ES-I3 (cell line): Measurements from ENCODE around the gene RGMA.

Experiments
- H3K36me3 ChIP-seq: 2 replicates; pipeline ENCODE4 v1.6.1; 2013; ENCODE audit warnings: mild to moderate bottlenecking, low read length, control low read depth, moderate library complexity; ENCODE audit not compliant: insufficient read depth
- H3K4me1 ChIP-seq: 2 replicates; pipeline ENCODE4 v1.6.1; 2013; ENCODE audit warnings: mild to moderate bottlenecking, control low read depth, low read length; ENCODE audit not compliant: insufficient read depth
- H3K9ac ChIP-seq: 2 replicates; pipeline ENCODE4 v1.6.1; 2013; ENCODE audit warnings: low read depth, mild to moderate bottlenecking, low read length, moderate library complexity
- H3K9me3 ChIP-seq: 2 replicates; pipeline ENCODE4 v1.6.1; 2013; ENCODE audit warnings: mild to moderate bottlenecking, low read length, moderate library complexity; ENCODE audit not compliant: control insufficient read depth, insufficient read depth

RGMA gene

DNA sequence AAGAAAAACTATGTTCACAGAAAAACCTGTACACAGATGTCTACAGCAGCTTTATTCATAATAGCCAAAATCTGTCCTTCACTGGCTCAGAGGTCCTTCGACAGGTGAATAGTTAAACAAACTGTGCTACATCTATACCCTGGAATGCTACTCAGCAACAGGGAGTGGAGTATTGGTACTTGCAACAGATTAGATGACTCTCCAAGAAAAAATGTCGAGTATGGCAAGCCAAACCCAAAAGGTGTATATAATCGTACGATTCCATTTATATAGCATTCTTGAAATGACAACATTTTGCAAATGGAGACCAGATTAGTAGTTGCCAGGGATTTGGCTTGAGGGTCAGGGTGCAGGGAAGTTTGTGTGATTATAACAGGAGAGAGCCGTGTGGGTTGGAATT lies 22.4 kb upstream of the RGMA start:
- H3K36me3 ChIP-seq, result no peaks in the 10 kb centered on the region
- no peaks in the 10 kb centered on the region for H3K4me1 ChIP-seq
- H3K9me3 ChIP-seq, result no peaks in the 10 kb centered on the region
- no peak overlapping the region for H3K9ac ChIP-seq

DNA sequence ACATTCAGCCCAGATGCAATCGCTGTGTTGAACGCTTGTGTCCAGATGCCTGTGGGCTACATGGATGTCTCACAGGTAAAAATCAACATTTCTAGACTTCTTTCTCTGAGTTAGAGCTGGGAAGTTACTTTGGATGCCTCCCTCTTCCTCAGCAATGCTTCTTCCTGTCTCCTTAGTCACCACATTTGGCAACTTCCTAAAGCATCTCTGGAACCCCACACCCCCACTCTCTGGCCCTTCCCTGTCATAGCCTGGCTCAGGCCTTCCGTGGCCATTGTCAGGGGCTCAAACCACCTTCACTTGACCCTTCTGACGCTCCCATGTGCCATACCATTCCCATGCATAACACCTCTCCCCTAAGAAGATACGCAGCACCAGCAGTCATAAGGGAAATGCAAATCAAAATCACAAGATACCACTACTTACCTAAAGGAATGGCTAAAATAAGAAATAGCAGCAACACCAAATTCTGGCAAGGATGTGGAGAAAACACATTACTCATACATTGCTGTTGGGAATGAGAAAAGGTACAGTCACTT lies 21.6 kb upstream of the RGMA start:
- Histone ChIP-seq H3K9me3 (no peaks in the 10 kb centered on the region), H3K9ac (no peak overlapping the region), H3K36me3 (no peaks in the 10 kb centered on the region), H3K4me1 (peaks cover 4% of the 10 kb centered on the region; the same call in 1 of the 2 replicates)

DNA sequence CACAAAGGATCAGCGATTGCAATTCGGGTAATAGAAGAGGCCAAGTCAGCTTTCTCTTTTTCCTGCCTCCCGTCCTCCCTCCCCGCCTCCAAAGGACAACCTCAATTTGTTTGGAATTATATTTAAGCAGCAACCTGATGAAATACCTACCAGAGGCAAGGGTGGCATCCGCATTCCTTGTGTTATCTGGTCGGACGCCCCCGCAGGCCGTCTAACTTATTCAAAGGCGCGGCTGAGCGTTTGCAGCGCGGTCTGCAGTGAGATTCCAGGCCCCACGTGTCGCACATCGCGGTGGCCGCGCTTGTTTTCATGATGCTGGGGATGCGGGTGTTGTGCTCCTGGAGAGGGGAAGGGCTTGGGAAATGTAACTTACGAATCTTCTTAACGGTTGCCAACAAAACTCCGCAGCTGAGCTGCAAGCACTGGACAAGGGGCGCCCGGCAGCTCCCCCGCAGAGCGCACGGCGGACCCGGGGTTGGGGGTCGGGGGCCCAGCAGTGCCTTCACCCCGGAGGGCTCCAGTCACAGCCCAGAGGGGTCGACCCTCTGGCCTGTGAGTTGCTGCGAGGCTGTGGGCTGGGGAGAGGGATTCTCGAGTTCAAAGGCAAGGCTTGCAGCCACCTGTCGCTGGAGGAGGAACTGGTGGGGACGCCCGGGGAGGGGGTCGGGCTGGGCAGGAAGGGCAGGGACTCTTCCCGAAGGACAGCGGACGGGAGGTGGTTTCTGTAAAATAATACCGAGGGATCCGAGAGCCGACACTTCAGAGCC lies 20.5 kb upstream of the RGMA start:
- H3K9me3 ChIP-seq, result no peaks in the 10 kb centered on the region
- peaks cover 10% of the 10 kb centered on the region; the same call in 1 of the 2 replicates for H3K4me1 ChIP-seq
- H3K36me3 ChIP-seq, result no peaks in the 10 kb centered on the region
- H3K9ac ChIP-seq, result peak overlapping the region; percentile 13; the same call in 1 of the 2 replicates

DNA sequence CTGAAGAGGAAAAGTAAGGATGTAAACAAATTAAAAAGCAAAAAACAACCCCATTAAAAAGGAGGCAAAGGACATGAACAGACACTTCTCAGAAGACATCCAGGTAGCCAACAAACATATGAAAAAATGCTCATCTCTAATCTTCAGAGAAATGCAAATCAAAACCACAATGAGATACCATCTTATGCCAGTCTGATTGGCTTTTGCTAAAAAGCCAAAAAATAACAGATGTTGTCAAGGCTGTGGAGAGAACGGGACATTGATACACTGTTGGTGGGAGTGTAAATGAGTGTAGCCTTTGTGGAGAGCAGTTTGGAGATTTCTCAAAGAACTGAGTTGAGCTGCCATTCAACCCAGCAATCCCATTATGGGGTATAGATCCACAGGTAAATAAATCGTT lies 18.6 kb upstream of the RGMA start:
- H3K9me3 ChIP-seq, result no peaks in the 10 kb centered on the region
- H3K4me1 ChIP-seq, result peaks cover 10% of the 10 kb centered on the region; the same call in 1 of the 2 replicates
- H3K36me3 ChIP-seq, result no peaks in the 10 kb centered on the region
- no peak overlapping the region for H3K9ac ChIP-seq

DNA sequence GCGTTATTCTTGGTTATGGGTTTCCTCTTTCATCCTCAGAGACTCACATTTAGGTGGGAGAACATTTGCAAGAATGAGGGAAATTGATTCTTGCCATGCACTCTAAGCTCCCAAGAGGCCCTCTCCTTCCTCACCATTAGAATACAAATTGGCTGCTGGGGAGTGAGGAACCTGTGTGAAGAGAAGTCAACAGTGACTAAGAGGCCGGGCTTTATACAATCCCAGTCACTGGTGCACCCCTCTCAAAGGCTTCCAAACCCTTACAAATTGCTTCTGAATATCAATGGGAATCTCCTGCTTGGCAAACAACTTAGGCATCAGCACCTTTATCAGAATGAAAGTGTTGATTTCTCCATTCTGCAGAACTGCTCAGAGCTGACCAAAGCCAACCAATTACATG lies 16.5 kb upstream of the RGMA start:
- Histone ChIP-seq H3K4me1 (peaks cover 10% of the 10 kb centered on the region; the same call in 1 of the 2 replicates), H3K9me3 (no peaks in the 10 kb centered on the region)

DNA sequence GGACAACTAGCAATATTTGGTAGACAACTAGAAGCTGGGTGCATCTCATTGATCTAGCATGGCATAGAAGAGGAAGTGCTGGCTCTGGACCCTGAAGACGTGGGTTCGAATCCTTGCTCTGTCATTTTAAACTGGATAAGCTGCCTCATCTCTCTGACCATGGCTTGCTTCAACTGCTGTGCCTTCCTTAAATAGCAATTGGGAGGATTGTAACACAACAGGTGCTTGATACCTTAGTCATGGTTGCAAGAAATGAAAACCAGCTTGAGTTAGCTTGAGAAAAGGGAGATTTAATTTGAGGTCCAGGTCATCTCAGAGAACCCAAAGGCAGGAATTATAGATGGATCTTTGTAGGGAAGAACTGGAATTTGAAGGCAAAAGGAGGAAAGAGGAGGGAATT lies 14.8 kb upstream of the RGMA start:
- no peaks in the 10 kb centered on the region for H3K36me3 ChIP-seq
- no peaks in the 10 kb centered on the region for H3K9me3 ChIP-seq
- H3K4me1 ChIP-seq, result peaks cover 10% of the 10 kb centered on the region; the same call in 1 of the 2 replicates
- H3K9ac ChIP-seq, result no peak overlapping the region

More for the DNA sequence above, 16.5 kb upstream of the RGMA start:
- no peaks in the 10 kb centered on the region for H3K36me3 ChIP-seq
- H3K9ac ChIP-seq, result no peak overlapping the region

DNA sequence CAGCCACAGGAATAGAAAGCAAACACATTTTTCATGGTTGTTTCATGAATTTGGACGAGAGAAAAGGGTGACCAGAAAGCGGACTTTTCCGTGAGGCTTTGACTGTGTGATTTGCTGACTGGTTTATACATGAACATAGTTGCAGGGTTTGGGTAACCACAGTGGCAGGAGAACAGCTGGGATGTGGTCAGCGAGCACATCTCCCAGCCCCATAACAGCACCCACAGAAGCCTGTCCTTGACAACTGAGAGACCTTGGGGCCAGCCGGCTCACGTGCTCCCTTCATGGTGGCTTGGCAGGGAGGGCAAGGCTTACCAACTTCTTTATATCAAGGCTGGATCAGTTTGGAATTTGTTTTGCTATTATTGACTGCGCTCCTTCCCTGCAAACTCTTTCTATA lies 13.2 kb upstream of the RGMA start:
- Histone ChIP-seq H3K9ac (no peak overlapping the region), H3K4me1 (peaks cover 10% of the 10 kb centered on the region; the same call in 1 of the 2 replicates), H3K36me3 (no peaks in the 10 kb centered on the region), H3K9me3 (no peaks in the 10 kb centered on the region)

DNA sequence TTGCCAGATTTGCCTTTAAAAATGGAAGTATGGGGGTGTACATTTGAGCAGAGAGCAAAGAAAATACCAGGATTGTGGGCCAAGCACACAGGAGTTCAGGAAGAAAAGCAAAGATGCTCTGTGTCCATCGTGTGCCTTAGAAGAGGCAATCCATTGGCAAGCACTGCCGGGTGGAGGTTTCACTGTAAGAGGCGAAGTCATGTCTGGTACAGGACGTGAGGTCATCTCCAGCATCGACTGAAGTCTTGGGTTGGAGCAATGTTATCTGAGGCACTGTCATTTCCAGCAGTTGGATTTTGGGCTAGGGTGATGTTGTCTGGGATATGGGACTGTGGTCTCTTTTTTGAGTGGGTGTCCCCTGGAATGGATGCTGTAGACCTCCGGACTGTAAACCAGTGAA lies 4.8 kb upstream of the RGMA start:
- Histone ChIP-seq H3K9me3 (no peaks in the 10 kb centered on the region), H3K36me3 (no peaks in the 10 kb centered on the region), H3K4me1 (0 out of 2 replicates have a peak, but pooled peaks cover 4% of the 10 kb centered on the region), H3K9ac (no peak overlapping the region)

DNA sequence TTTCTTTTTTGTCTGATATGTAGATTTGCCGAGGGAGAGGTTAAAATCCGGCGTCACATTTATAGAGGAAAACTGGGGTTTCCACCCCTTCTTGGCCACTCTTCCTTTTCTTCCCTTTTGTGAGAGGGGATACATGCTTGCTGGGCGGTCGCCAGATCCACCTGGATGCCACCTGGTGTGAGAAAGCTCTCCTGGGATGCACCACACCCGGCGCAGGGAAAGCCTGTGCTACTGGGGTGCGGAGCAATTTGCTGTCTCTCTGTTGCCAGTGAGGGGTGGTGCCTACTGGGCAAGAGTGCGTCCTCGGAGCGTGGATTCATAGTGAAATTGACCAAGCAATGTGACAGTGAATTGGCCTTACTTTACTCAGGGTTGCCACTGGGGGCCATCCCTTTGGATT lies 2.5 kb upstream of the RGMA start:
- no peaks in the 10 kb centered on the region for H3K36me3 ChIP-seq

DNA sequence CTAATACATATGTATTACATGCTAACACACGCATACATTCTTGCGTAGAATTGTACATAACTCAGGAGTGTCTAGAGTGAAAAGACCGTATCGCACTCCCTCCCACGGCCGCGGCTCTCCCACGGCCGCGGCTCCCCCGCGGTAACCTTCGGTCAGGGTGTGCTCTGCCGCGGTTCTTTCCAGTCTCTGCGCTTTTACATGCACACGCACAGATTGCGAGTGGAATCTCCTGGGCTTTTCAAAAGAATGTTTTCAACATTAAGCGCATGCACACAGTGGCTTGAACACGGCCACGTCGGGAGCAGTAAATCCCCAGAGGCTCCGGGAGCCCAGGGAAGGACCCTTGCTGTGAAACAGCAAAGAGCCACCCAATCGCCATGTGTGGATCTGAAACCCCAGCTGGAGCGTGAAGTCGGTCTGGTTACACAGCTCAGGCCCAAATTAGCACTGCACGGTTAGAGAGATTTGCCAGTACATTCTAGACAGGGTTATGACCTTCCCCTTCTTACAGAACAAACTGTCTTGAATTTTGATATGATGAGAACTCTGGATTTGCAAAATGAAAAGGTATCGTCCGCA lies 805 bp upstream of the RGMA start:
- Histone ChIP-seq H3K9ac (peak overlapping the region; percentile 55; the same call in 1 of the 2 replicates), H3K4me1 (peaks cover 7% of the 10 kb centered on the region; the same call in 1 of the 2 replicates), H3K36me3 (no peaks in the 10 kb centered on the region), H3K9me3 (no peaks in the 10 kb centered on the region)

More for the DNA sequence above, 2.5 kb upstream of the RGMA start:
- Histone ChIP-seq H3K9ac (no peak overlapping the region), H3K4me1 (peaks cover 7% of the 10 kb centered on the region; the same call in 1 of the 2 replicates), H3K9me3 (no peaks in the 10 kb centered on the region)

DNA sequence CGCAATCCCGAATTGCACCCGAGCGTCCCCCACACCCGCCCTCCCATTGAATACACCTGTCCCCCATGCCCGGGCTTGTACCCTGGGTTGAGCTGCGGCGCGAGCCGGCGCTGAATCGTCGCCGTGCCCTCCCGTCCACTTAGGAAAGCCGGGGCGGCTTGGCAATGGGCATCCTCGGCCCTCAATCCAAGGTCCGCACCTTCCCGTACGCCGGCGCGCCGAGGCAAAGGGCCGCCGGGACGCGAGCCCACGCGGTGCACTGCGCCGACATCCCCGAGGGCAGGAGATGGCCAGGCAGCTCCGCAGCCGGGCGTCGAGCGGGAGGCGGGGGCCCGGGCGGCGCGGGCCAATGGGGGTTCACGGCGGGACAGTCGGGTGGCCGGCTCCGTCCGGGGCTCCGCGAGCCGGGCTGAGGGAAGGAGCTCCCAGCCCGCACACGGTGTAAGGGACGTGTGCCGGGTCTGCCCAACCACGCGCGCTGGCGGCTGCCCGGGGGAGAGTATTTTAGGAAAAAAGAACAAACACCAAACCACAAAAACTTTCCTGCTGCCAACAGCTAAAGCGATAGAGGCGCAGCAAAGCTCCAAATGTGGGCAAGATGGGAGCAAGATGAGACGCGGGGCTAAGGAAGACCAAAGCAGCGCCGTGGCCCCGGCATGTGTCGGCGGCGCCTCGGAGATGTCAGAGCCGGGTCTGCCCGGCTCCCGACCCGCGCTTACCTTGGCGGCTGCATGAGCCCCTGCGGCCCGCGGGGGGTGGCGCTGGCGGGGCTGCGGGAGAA lies 621 bp downstream of the RGMA start:
- Histone ChIP-seq H3K9ac (peak overlapping the region; percentile 82), H3K4me1 (peaks cover 7% of the 10 kb centered on the region; the same call in 1 of the 2 replicates), H3K36me3 (no peaks in the 10 kb centered on the region), H3K9me3 (no peaks in the 10 kb centered on the region)

DNA sequence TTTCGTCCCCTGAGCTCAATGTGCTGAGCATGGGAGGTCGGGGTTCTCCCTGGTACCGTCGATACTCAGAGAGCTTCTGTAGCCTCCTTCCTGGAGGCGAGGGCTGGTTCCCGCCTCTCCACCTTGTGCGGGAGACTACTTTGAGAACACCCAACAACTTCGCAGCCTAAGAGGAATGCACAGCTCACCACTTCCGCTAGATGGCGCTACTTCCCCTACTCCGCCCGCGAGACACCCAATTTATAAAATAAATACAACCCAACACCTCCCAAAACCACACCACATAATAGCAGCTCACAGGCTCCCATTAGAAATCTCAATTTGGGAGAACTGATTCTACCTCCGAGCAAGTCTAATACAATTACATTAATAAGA lies 1.2 kb downstream of the RGMA start:
- H3K4me1 ChIP-seq, result peaks cover 7% of the 10 kb centered on the region; the same call in 1 of the 2 replicates
- no peaks in the 10 kb centered on the region for H3K9me3 ChIP-seq
- no peaks in the 10 kb centered on the region for H3K36me3 ChIP-seq
- H3K9ac ChIP-seq, result peak overlapping the region; percentile 82; the same call in 1 of the 2 replicates

DNA sequence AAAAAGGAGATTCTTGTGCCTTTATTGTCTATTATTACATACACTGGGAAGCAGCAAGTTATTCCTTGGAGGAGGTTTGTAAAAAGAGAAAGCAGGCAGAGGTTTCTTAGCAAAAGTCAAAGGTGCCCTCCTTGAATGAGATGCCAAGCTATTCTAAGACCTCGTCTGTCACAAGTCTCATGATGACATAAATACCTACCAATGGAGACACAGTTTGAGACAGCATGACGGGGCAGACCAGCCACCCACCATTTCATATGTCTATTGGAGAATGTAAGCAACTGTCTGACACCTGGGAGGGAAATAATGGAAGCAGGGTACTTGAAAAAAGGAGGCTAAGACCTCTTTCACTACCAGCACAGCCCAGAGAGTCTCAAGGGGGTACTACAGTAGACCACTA lies 2.2 kb downstream of the RGMA start:
- Histone ChIP-seq H3K9ac (no peak overlapping the region), H3K4me1 (peaks cover 7% of the 10 kb centered on the region; the same call in 1 of the 2 replicates), H3K36me3 (no peaks in the 10 kb centered on the region), H3K9me3 (no peaks in the 10 kb centered on the region)

DNA sequence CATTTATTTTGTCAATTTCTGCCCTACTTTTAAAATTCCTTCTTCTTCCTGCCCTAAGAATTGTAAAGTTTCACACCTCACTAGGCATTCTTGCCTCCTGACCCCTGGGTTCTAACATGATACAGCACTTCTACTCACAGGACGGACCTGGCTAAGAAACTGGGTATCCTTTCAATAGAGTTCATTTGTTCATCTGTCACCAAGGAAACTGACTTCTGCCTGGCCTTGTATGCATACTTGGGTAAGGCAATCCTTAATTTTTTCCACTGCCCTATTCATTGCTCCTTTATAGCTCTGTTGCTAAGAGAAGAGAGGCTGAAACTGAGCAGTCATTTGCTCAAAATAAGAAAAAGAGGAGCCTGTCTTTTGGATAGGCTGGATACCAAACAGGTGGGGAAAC lies 3.3 kb downstream of the RGMA start:
- Histone ChIP-seq H3K4me1 (peaks cover 3% of the 10 kb centered on the region; the same call in 1 of the 2 replicates), H3K36me3 (no peaks in the 10 kb centered on the region), H3K9ac (no peak overlapping the region), H3K9me3 (no peaks in the 10 kb centered on the region)
